GM19035 (cell line): ENCODE measurements around the gene PPOX.

Experiments used
- ATAC-seq: cut with Tn5 transposase; IDR thresholded peaks from one replicate; pipeline ENCODE4 v1.9.1; 2021; ENCODE audit not compliant: unreplicated experiment

Gene PPOX

GRCh38 chr1:161197560-161198193 lies 31.5 kb downstream of the PPOX start:
- no peak for ATAC-seq

DNA sequence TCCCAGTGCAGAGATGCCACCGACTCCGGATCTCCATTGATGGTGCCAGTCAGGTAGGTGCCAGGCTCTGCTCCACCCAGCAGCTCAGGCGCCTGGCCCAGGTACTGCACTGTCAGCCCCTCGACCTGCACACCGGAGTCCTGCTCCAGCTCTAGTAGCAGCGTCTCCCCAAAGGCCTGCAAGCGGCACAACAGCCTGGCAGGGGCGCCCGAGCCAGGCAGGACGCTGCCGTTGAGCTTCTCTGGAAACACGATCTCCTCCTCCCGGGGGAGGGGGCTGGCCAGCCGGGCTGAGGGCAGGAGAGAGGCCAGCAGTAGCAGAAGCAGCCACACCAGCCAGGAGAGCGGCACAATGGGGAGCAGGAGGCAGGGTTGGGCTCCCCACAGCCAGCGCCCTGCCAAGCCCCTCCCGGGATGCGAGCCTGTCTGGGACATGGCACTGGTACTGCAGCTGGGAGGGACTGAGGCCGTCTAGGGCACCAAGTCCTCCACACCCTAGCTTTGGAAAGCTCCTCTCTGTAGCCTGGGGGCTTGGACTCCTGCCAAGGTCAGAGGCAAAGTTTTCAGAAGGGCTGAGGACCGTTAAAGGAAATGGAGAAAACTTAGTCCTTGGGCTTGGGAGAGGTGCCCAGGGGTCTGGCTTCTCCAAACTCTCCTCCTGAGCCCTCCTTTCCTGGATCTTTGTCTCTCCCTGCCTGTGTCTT lies 32.1 kb downstream of the PPOX start:
- no peak for ATAC-seq

GRCh38 chr1:161198897-161199431 lies 32.7 kb downstream of the PPOX start, which contains the start of gene ADAMTS4:
Gene ADAMTS4, minus strand, starts transcription at chr1:161199054. Its CDS starts 427 bp downstream, at chr1:161198627.
- ATAC-seq, result no peak

DNA sequence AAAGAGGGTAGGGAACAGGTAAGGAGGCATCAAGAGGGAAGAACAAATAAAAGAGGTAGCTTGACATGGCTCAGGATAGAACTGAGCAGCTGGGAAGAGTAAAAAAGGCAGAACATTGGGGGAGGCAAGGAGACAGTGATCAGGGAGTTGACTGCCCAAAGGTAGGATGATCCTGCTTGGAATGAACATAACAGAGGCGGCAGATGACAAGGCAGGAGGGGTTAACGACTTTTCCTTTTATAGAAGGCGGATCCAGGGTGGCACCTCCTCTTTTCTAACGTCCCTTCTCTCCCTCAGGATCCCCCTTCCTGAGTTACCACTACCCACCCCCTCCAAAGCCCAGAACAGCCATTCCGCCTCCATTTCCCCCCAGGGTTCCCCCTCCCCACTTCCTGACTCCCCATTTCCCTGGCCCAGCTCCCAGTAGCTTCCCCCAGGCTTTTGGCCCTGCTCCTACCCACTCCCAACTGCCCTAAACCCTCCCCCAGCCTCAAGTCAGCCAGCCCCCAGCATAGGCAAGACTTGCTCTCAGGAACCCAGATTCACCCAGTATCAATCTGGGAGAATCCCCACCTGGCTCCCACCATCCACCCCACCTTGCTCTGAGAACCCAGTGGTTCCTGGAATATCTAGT lies 33.4 kb downstream of the PPOX start:
- no peak for ATAC-seq

GRCh38 chr1:161200421-161200991 lies 34.3 kb downstream of the PPOX start:
- no peak for ATAC-seq

GRCh38 chr1:161200992-161201835 lies 35.0 kb downstream of the PPOX start:
- no peak for ATAC-seq

DNA sequence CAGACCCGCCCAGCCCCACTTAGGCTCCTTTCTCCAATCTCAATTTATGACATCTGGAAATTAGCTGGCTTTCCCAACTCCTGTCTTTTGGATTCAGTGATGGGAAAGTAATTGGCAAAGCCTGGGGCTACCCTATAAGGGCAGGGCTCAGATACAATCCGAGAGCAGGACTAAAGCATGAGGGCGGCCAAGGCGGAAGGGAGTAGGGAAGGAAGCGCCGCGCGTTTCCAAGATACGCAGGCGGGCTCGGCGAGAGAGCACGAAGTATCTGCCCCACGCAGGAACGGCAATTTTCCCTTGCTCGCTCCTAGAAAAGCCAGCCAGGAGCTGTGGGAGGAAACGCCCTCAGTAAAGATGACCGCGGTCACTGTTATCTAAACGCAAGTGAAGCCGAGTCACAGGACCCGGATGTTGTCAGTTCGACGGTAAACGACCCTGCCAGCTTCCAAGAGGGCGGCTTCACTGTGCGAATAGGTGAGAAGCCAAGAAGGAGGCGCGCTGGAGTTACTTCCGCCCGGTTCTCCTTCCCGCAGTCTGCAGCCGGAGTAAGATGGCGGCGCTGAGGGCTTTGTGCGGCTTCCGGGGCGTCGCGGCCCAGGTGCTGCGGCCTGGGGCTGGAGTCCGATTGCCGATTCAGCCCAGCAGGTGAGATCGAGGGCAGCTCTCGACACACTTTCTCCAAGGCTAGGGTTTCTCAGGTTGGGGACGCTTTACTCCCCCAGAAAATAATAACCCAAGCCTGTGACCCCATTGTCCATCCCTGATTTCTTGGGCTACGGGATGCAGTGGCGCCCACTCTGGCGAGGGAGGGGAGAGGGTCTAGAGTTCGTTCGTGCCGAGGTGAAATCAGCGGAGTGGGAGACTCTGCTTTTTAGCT lies 35.8 kb downstream of the PPOX start, which contains the start of gene NDUFS2:
Gene NDUFS2 (plus strand): TSS at position 532 of the 877 bp plus-strand sequence. CDS start 19 bp downstream, at position 551.
- ATAC-seq, result peak; percentile 97

DNA sequence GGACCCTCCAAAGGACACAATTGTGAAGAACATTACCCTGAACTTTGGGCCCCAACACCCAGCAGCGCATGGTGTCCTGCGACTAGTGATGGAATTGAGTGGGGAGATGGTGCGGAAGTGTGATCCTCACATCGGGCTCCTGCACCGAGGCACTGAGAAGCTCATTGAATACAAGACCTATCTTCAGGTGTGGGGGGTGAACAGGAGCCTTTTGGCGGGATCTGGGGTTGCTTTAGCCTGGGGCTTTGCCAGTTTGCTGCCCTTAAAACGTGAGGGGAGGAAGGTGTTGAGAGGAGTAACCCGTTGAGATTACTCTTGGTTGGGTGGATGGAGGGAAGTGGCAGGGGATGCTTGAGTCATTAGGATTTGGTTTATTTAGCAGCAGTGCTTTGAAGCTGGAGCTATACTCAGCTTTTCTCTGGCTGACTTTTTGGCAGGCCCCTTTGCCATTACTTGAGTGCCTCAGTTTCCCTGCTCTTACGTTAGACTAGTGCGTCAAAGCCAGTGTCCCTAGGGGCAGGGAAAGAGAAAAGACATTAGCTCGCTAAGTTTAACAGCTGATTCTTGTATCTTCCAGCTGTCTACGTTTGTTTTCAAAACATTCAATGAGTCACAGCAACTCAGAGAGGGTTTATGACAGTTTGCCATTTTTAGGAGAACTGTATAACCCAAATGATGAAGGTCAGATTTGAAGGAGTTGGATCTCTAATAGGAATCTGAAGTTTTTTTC lies 40.4 kb downstream of the PPOX start:
- no peak for ATAC-seq

GRCh38 chr1:161207173-161207572 lies 40.9 kb downstream of the PPOX start:
- ATAC-seq, result no peak

- no peak for ATAC-seq
These were observed 43.7 kb downstream of the PPOX start for GRCh38 chr1:161209790-161210409.

- no peak for ATAC-seq
These were observed 48.1 kb downstream of the PPOX start for GRCh38 chr1:161214369-161214768.

DNA sequence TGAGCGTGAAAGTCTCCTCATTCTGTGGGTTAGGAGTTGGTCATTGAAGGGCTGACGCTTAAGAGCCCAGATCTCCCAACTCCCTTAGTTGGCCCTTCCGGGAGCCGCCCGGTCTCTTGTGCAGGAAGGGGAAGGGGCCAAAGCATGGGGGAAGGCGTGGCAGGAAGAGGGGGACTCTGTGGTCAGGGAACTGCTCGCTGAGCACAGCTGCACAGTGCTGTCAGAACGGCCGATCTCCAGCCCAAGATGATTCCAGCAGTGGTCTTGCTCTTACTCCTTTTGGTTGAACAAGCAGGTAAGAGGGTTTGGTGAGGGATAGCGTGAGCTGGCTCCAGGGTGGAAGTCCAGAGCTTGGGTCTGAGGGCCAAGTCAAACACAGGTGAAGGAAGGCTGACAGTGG lies 48.9 kb downstream of the PPOX start, which contains the start of gene FCER1G:
Gene FCER1G (plus strand): TSS at position 220 of the 400 bp plus-strand sequence. CDS start 27 bp downstream, at position 247.
- no peak for ATAC-seq

DNA sequence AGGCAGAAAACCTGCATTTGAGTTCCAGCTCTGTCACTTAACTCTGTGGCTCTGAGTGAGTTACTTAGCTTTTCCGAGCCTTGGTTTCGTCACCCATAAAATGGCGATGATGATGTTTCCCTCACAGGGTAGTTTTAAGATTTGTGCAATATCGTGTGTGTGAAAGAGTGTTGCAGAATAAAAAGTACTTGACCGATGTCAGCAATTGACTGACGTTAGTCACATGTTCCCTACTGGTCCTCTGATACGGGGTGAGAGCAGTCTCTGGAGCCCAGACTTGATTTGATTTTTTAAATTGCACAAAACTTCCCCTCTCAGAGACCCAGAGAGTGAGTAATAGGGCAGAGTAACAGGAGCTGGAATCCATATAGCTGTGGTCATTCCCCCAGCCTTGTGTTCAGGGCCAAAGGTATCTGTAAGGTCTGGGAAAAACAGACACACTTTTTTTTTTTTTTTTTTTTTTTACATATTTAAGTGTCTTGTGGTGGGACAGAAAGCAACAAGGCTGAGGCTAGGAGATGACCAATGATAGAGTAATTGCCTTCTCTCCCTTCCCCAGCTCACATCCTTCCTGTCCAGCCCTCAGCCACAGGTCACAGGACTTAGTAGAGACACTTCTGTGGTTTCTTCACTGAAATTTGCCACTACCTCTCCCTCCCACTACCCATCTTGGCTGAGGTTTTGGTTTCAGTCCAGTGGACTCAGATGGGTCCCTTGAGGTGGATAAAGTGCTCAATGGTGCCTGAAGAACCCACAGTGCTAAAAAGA lies 50.9 kb downstream of the PPOX start:
- peak; percentile 88 for ATAC-seq

GRCh38 chr1:161217831-161218230 lies 51.6 kb downstream of the PPOX start:
- no peak for ATAC-seq

DNA sequence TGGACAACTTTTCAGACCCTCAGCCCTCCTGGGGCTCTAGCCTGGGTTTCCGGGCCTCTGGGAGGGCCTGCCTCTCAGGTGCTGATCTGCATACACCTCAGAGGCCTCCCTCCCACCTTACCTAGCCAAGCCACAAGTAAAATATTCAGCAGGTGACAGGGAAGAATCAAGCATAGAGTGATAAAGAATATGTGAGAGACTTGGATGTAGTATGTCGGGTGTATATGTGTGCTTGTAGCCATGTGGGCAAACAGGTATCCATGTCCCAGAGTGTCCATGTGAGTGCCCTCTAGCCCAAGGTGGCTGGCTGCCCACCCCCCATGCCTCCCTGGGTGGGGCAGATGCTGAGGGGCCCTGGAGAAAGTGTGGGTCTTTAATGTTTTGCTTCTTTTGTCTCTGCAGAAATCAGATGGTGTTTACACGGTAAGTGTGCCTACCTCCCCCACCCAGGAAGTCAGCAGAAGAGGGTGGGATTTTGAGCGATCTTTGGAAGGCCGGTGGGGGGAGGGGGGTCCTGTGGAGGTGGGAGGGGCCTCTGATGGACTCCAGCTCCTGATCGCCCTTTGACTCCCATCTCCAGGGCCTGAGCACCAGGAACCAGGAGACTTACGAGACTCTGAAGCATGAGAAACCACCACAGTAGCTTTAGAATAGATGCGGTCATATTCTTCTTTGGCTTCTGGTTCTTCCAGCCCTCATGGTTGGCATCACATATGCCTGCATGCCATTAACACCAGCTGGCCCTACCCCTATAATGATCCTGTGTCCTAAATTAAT lies 52.3 kb downstream of the PPOX start:
- ATAC-seq, result no peak

DNA sequence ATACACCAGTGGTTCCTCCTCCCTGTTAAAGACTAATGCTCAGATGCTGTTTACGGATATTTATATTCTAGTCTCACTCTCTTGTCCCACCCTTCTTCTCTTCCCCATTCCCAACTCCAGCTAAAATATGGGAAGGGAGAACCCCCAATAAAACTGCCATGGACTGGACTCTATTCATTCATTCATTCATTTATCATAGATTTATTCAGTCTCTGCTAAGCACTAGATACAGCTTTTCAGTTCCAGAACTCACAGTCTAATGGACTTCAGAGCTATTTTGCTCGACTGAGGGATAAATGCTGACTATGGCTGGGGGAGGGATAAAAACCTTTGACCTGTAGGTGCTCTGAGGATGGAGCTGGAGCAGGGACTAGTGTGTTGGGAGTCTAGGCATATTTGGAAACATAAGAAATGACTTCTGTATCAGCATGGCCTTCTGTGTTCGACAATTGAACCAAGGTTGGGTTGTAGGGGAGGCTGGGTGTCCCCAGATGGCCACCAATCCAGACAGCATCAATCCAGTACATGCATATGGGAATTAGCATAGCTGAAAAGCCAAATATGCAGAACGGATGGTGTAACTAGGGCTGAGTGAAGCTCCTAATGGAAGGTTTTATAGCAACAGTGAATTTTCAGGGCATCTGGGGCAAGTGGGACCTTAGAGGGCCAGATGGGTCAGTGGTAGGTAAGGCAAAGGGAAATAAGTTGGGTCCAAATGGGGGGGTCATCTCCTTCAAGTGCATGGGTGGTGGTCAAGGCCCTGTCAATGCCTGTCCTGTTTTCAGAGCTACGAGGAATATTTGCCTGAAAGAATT lies 53.1 kb downstream of the PPOX start:
- ATAC-seq, result no peak
